Mammary epithelial cell (primary cell): ENCODE results near the gene TIPARP.

ENCODE experiments used
- CTCF ChIP-seq, 2 donors: IDR thresholded peaks in 1 of 2; conservative IDR thresholded peaks in 1 of 2; 2 replicates each; pipeline ENCODE4 v1.5.1; 2011 to 2012; ENCODE audit warnings: inconsistent platforms in 2 of 2, low read length in 2 of 2, mild to moderate bottlenecking in 2 of 2, control low read depth in 1 of 2, low read depth in 1 of 2; ENCODE audit not compliant: insufficient read depth in 1 of 2; ENCODE audit errors: extremely low read depth in 1 of 2
- EZH2 ChIP-seq: IDR thresholded peaks from 2 replicates; pipeline ENCODE4 v1.6.1; 2012; ENCODE audit warnings: low read length, inconsistent platforms, borderline replicate concordance

- no peak for TF ChIP-seq CTCF (conservative IDR thresholded peaks at IDR 0.05 in 1 of 2, IDR thresholded peaks at IDR 0.05 in 1 of 2; ENCODE audit: extremely low read depth in 1 of 2, insufficient read depth in 1 of 2, low read depth in 1 of 2, low read length in 2 of 2)
- TF ChIP-seq EZH2, result no peak
These were observed 32.8 kb upstream of the TIPARP start for GRCh38 chr3:156641618-156641975.
